HEK293 (cell line): ENCODE data around the gene EPO.

Experiments used
- CTCF ChIP-seq: fragments of 450-650 bp; formaldehyde crosslinking; IDR thresholded peaks from 2 replicates; pipeline ENCODE4 v1.5.1; 2016; ENCODE audit warnings: missing biosample characterization, missing genetic modification characterization
- INSM2 ChIP-seq: fragments of 450-650 bp; formaldehyde crosslinking; IDR thresholded peaks from 2 replicates; pipeline ENCODE4 v1.5.1; 2016; ENCODE audit warnings: missing biosample characterization, missing genetic modification characterization
- YY1 ChIP-seq: fragments of 450-650 bp; formaldehyde crosslinking; IDR thresholded peaks from 2 replicates; pipeline ENCODE4 v1.5.1; 2018; ENCODE audit warnings: missing biosample characterization, missing genetic modification characterization
- ZNF114 ChIP-seq: fragments of 450-650 bp; formaldehyde crosslinking; IDR thresholded peaks from 2 replicates; pipeline ENCODE4 v1.5.0; 2017; ENCODE audit warnings: missing biosample characterization, missing genetic modification characterization
- ZNF239 ChIP-seq: fragments of 450-650 bp; formaldehyde crosslinking; IDR thresholded peaks from 2 replicates; pipeline ENCODE4 v1.5.1; 2016; ENCODE audit warnings: missing biosample characterization, missing genetic modification characterization
- ZNF280C ChIP-seq: fragments of 450-650 bp; formaldehyde crosslinking; IDR thresholded peaks from 2 replicates; pipeline ENCODE4 v1.5.1; 2016; ENCODE audit warnings: missing biosample characterization, missing genetic modification characterization
- ZNF426 ChIP-seq: fragments of 450-650 bp; formaldehyde crosslinking; IDR thresholded peaks from 2 replicates; pipeline ENCODE4 v1.5.1; 2017; ENCODE audit warnings: missing biosample characterization, missing genetic modification characterization, mild to moderate bottlenecking, inconsistent platforms, moderate library complexity
- ZNF560 ChIP-seq: fragments of 450-650 bp; formaldehyde crosslinking; IDR thresholded peaks from 2 replicates; pipeline ENCODE4 v1.5.1; 2017; ENCODE audit warnings: missing biosample characterization, missing genetic modification characterization, borderline replicate concordance

DNA sequence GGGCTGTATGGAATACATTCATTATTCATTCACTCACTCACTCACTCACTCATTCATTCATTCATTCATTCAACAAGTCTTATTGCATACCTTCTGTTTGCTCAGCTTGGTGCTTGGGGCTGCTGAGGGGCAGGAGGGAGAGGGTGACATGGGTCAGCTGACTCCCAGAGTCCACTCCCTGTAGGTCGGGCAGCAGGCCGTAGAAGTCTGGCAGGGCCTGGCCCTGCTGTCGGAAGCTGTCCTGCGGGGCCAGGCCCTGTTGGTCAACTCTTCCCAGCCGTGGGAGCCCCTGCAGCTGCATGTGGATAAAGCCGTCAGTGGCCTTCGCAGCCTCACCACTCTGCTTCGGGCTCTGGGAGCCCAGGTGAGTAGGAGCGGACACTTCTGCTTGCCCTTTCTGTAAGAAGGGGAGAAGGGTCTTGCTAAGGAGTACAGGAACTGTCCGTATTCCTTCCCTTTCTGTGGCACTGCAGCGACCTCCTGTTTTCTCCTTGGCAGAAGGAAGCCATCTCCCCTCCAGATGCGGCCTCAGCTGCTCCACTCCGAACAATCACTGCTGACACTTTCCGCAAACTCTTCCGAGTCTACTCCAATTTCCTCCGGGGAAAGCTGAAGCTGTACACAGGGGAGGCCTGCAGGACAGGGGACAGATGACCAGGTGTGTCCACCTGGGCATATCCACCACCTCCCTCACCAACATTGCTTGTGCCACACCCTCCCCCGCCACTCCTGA lies 2.4 kb downstream of the EPO start:
- TF ChIP-seq ZNF560 (tag by site-specific recombination), result no peak
- TF ChIP-seq CTCF, result no peak
- no peak for TF ChIP-seq YY1 (tag by site-specific recombination)
- no peak for TF ChIP-seq ZNF426 (tag by site-specific recombination)
- TF ChIP-seq INSM2 (tag by site-specific recombination), result no peak
- no peak for TF ChIP-seq ZNF114 (tag by site-specific recombination)
- no peak for TF ChIP-seq ZNF239 (tag by site-specific recombination)
- no peak for TF ChIP-seq ZNF280C (tag by site-specific recombination)
